GM23248 (cell line): ENCODE data around the gene WNK2.

Experiments used
- EZH2 ChIP-seq: fragments of 200-600 bp; sonication (generic); IDR thresholded peaks from 2 replicates; pipeline ENCODE4 v1.6.1; 2018; ENCODE audit warnings: antibody characterized with exemption, mild to moderate bottlenecking; ENCODE audit not compliant: insufficient read depth, poor library complexity, severe bottlenecking
- EZH2phosphoT487 ChIP-seq: fragments of 200-600 bp; sonication (generic); IDR thresholded peaks from 2 replicates; pipeline ENCODE4 v1.6.1; 2018; ENCODE audit warnings: antibody characterized with exemption, moderate library complexity, mild to moderate bottlenecking, low read depth; ENCODE audit not compliant: insufficient read depth

DNA sequence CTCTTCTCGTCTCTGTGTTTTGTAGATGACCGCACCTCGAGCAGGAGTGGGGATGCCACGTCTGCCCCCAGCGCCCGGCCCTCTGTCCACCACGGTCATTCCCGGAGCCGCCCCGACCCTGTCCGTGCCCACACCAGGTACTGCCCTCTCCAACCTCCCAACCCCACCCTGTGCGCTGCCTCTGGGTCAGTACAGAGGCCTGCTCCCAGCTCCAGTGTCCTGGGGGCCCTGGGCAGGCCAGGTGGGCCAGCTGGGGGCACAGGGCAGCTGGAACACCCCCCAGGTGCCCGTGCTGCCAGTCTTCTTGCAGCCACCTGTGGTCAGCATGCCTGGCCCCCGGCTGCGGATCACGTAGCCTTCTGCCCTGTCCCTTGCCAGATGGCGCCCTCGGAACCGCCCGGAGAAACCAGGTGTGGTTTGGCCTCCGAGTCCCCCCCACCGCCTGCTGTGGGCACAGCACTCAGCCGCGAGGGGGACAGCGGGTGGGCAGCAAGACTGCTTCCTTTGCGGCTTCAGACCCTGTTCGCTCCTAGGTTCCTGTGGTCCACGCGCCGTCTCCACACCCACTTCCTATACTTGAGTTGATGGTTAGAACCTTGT is 133.7 kb downstream of the WNK2 start:
- TF ChIP-seq EZH2phosphoT487 (no peak), EZH2 (no peak)
